PC-3 (cell line): ENCODE data around the gene C9. TPM values are rescaled to one million over a fixed set of nuclear protein-coding genes. Genes with fewer than 3 reads are reported as not detected.

ENCODE experiments used
- ATAC-seq: fragments of 200-7000 bp; cut with Tn5 transposase; 2 replicates; pipeline ENCODE4 v1.9.1; 2020; ENCODE audit warnings: mild to moderate bottlenecking, moderate library complexity
- BruUV-seq: library from RNA; stranded (reverse); fragments of 400-500 nt; replicated peaks from 2 replicates; lab custom pipeline; 2021; lab: Mats Ljungman, UMichigan
- CTCF ChIA-PET: fragments of 300-600 bp; sonication (Branson Sonifier 250); formaldehyde crosslinking; loops from one replicate; lab custom pipeline; 2022; ENCODE audit warnings: antibody characterized with exemption; lab: Charles Lee
- POLR2A ChIA-PET: fragments of 300-600 bp; sonication (Branson Sonifier 250); formaldehyde crosslinking; loops from one replicate; lab custom pipeline; 2022; ENCODE audit warnings: antibody characterized with exemption; ENCODE audit not compliant: unreplicated experiment; lab: Charles Lee
- DNase-seq: peaks from one replicate; pipeline ENCODE4 v3.0.0-alpha.2; 2015
- H2AFZ ChIP-seq: fragments of 300-600 bp; sonication (generic); 2 replicates; pipeline ENCODE4 v1.6.0; 2016; ENCODE audit warnings: antibody characterized with exemption, low read length
- H3F3A ChIP-seq: fragments of 300-600 bp; sonication (generic); one replicate; pipeline ENCODE4 v1.6.0; 2017; ENCODE audit warnings: antibody characterized with exemption, low read length, control low read depth, mild to moderate bottlenecking; ENCODE audit not compliant: unreplicated experiment
- H3K27ac ChIP-seq: fragments of 300-600 bp; sonication (generic); 2 replicates; pipeline ENCODE4 v1.5.1; 2016; ENCODE audit warnings: mild to moderate bottlenecking, low read length
- H3K27me3 ChIP-seq: fragments of 300-600 bp; sonication (generic); 2 replicates; pipeline ENCODE4 v1.6.1; 2016; ENCODE audit warnings: low read length, mixed read lengths
- H3K36me3 ChIP-seq: fragments of 300-600 bp; sonication (generic); 2 replicates; pipeline ENCODE4 v1.6.1; 2016; ENCODE audit warnings: low read depth, mixed run types, low read length, mixed read lengths
- H3K4me1 ChIP-seq: fragments of 300-600 bp; sonication (generic); 2 replicates; pipeline ENCODE4 v1.5.1; 2016; ENCODE audit warnings: low read length; ENCODE audit not compliant: insufficient read depth
- H3K4me2 ChIP-seq: fragments of 300-600 bp; sonication (generic); 2 replicates; pipeline ENCODE4 v1.6.0; 2016; ENCODE audit warnings: low read length
- H3K4me3 ChIP-seq: fragments of 300-600 bp; sonication (generic); 2 replicates; pipeline ENCODE4 v1.5.1; 2016; ENCODE audit warnings: mild to moderate bottlenecking, low read length, mixed read lengths
- H3K79me2 ChIP-seq: fragments of 300-600 bp; sonication (generic); 2 replicates; pipeline ENCODE4 v1.6.1; 2017; ENCODE audit warnings: low read length, mixed read lengths
- H3K9ac ChIP-seq: fragments of 300-600 bp; sonication (generic); 2 replicates; pipeline ENCODE4 v1.6.0; 2016; ENCODE audit warnings: mild to moderate bottlenecking, low read length
- H3K9me2 ChIP-seq: fragments of 300-600 bp; sonication (generic); replicated peaks from 2 replicates; pipeline ENCODE4 v1.6.1; 2016; ENCODE audit warnings: mixed run types, low read length, mixed read lengths
- H3K9me3 ChIP-seq: fragments of 300-600 bp; sonication (generic); 2 replicates; pipeline ENCODE4 v1.6.1; 2016; ENCODE audit warnings: low read length, mixed read lengths
- H4K20me1 ChIP-seq: fragments of 300-600 bp; sonication (generic); 2 replicates; pipeline ENCODE4 v1.6.1; 2016; ENCODE audit warnings: low read length, mixed read lengths
- EZH2 ChIP-seq: fragments of 300-600 bp; sonication (generic); IDR thresholded peaks from one replicate; pipeline ENCODE4 v1.6.1; 2017; ENCODE audit warnings: antibody characterized with exemption, mild to moderate bottlenecking, low read length; ENCODE audit not compliant: unreplicated experiment
- EZH2phosphoT487 ChIP-seq: fragments of 300-600 bp; sonication (generic); IDR thresholded peaks from 2 replicates; pipeline ENCODE4 v1.6.1; 2018; ENCODE audit warnings: mild to moderate bottlenecking, antibody characterized with exemption, low read length, borderline replicate concordance
- intact Hi-C: fragments of 100-400 bp; cut with micrococcal nuclease; formaldehyde crosslinking; loops from 2 replicates; pipeline ENCODE4 v1.9.0; 2023
- total RNA-seq: library from RNA; depleted of rRNA; stranded (reverse); fragments of >200 nt; gene quantifications from 2 replicates; pipeline ENCODE4 v1.2.3, GENCODE V29; 2014
- TF ChIP-seq, protein P1 (sequence below): fragments of 300-600 bp; sonication (generic); conservative IDR thresholded peaks from 2 replicates; pipeline ENCODE4 v1.5.1; 2017; ENCODE audit warnings: antibody characterized with exemption, low read depth, mild to moderate bottlenecking, low read length

Gene C9
- total RNA-seq, 1 experiment from 2014 or later, result not detected

DNA sequence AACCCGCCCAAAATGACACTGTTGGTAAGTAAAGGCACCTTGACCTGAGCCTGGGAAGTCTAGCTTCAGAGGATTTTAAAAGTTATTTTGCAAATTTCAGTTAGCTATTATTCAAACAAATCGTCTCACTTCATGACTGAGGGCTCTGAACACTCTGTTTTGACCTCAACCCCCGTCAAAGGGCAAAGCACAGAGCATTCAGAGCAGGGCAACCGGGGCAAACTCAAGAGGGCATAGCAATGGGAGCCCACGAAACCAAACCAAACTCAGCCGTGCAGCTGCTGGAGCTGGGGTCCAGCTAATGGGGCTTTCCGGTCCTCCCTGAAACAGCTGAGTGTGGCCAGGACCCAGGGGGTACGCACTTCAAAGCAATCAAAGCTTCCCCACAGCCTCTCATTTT is 1.6 kb downstream of the C9 start:
- Histone ChIP-seq H3K36me3 (no peaks in the 10 kb centered on the region), H3K27me3 (no peaks in the 10 kb centered on the region), H3F3A (no peaks in the 10 kb centered on the region), H3K4me1 (peaks cover 4% of the 10 kb centered on the region; the same call in 1 of the 2 replicates), H3K9me2 (no peaks in the 10 kb centered on the region), H3K79me2 (no peaks in the 10 kb centered on the region), H2AFZ (no peak overlapping the region), H3K27ac (no peak overlapping the region), H3K9ac (no peak overlapping the region), H4K20me1 (no peaks in the 10 kb centered on the region), H3K4me3 (no peak overlapping the region), H3K9me3 (no peaks in the 10 kb centered on the region), H3K4me2 (no peak overlapping the region)
- ATAC-seq (no peak), DNase-seq (no peak)
- ChIA-PET CTCF (no interaction called here), POLR2A (no interaction called here)
- no TSS peak for BruUV-seq
- TF ChIP-seq EZH2 (no peak), EZH2phosphoT487 (no peak)
- TF ChIP-seq, protein P1, sequence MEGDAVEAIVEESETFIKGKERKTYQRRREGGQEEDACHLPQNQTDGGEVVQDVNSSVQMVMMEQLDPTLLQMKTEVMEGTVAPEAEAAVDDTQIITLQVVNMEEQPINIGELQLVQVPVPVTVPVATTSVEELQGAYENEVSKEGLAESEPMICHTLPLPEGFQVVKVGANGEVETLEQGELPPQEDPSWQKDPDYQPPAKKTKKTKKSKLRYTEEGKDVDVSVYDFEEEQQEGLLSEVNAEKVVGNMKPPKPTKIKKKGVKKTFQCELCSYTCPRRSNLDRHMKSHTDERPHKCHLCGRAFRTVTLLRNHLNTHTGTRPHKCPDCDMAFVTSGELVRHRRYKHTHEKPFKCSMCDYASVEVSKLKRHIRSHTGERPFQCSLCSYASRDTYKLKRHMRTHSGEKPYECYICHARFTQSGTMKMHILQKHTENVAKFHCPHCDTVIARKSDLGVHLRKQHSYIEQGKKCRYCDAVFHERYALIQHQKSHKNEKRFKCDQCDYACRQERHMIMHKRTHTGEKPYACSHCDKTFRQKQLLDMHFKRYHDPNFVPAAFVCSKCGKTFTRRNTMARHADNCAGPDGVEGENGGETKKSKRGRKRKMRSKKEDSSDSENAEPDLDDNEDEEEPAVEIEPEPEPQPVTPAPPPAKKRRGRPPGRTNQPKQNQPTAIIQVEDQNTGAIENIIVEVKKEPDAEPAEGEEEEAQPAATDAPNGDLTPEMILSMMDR, result no peak
- intact Hi-C loops, result no loop called here

DNA sequence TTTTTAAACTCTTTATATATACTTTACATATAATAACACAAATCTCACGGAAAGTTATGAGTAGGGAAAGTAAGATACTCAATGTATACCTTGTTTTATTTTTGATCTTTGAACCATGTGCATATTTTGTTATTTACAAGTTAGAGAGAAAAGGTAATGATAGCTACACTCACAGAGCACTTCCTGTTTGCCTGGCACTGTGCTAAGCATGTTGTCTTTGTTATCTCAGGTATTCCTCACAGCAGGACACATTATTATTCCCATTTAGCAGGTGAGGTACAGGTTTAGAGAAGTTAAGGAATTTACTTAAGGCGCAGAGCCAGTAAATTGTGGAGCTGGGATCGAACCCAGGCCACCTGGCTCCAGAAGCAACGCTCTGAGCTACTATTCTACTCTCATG is 3.0 kb downstream of the C9 start:
- Histone ChIP-seq H4K20me1 (no peaks in the 10 kb centered on the region), H3K9me3 (no peaks in the 10 kb centered on the region), H3K27me3 (no peaks in the 10 kb centered on the region), H3K4me3 (no peak overlapping the region), H3K4me1 (peaks cover 4% of the 10 kb centered on the region; the same call in 1 of the 2 replicates), H3K9me2 (no peaks in the 10 kb centered on the region), H3F3A (no peaks in the 10 kb centered on the region), H2AFZ (no peak overlapping the region), H3K36me3 (no peaks in the 10 kb centered on the region), H3K27ac (no peak overlapping the region), H3K9ac (no peak overlapping the region), H3K4me2 (no peak overlapping the region), H3K79me2 (no peaks in the 10 kb centered on the region)
- no peak for TF ChIP-seq EZH2phosphoT487
- no TSS peak for BruUV-seq
- POLR2A ChIA-PET, result no interaction called here
- ATAC-seq (no peak), DNase-seq (no peak)
- CTCF ChIA-PET, result no interaction called here
- intact Hi-C loops, result no loop called here

DNA sequence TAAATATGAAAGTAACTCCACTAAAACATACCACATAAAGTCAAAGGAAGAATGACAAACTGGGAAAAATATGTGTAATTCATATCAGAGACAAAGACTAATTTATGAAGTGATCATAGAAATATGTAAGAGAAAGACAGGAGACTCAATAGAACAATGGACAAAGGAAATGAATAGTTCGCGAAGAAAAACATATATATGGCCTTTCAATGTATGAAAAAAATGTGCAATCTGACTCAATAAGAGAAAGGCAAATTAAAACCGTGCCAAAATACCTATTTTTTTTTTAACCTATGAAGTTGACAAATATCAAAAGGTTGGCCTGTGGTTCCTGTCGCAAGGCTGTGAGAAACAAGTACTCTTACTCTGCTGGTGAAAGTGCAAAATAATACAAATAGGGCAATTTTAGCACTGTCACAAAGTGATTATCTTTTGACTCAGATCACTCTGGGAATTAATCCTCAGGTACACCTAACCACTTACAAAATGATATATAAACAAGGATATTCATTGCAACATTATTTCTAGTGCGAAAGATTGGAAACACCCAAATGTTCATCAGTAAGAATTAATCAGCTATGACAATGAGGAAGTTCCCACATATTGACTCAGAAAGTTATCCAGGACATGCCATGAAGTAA is 3.7 kb downstream of the C9 start:
- Histone ChIP-seq H3K4me3 (no peak overlapping the region), H3K4me2 (no peak overlapping the region), H2AFZ (no peak overlapping the region), H3F3A (no peaks in the 10 kb centered on the region), H3K36me3 (no peaks in the 10 kb centered on the region), H3K9me3 (no peaks in the 10 kb centered on the region), H3K9me2 (no peaks in the 10 kb centered on the region), H4K20me1 (no peaks in the 10 kb centered on the region), H3K27me3 (no peaks in the 10 kb centered on the region), H3K4me1 (peaks cover 4% of the 10 kb centered on the region; the same call in 1 of the 2 replicates), H3K9ac (no peak overlapping the region), H3K79me2 (no peaks in the 10 kb centered on the region), H3K27ac (no peak overlapping the region)
- DNase-seq, result peak; percentile 25
- ChIA-PET CTCF (no interaction called here), POLR2A (no interaction called here)
- no peak for ATAC-seq
- TF ChIP-seq EZH2phosphoT487 (no peak), EZH2 (no peak)
- intact Hi-C loops, result no loop called here
- no TSS peak for BruUV-seq
